HepG2 (cell line): ENCODE measurements around the gene COL13A1. TPM values are rescaled to one million over a fixed set of nuclear protein-coding genes. Genes with fewer than 3 reads are reported as not detected.

Experiments used
- ATAC-seq: fragments of 200-7000 bp; cut with Tn5 transposase; 3 replicates; pipeline ENCODE4 v1.9.1; 2020; ENCODE audit warnings: mild to moderate bottlenecking, moderate library complexity
- BruUV-seq: library from RNA; stranded (reverse); fragments of 400-500 nt; replicated peaks from 2 replicates; lab custom pipeline; 2021; lab: Mats Ljungman, UMichigan
- CTCF ChIA-PET: fragments of 300-600 bp; formaldehyde crosslinking; extraction: SDS; loops from one replicate; lab custom pipeline; 2021; ENCODE audit warnings: low total read pairs, inconsistent platforms, low intra/inter-chr PET ratio; lab: Yijun Ruan, JAX
- POLR2A ChIA-PET: fragments of 350-600 bp; sonication (Branson Sonifier 250); formaldehyde crosslinking; loops from one replicate; lab custom pipeline; 2020; ENCODE audit warnings: antibody characterized with exemption, inconsistent platforms; lab: Yijun Ruan, JAX
- DNase-seq: peaks from one replicate; pipeline ENCODE4 v3.0.0-alpha.2; 2015; ENCODE audit warnings: low spot score
- FAIRE-seq: peaks from 3 replicates; lab custom pipeline; 2011; peaks lifted over from hg19 to GRCh38; lab: Jason Lieb, UNC
- H2AFZ ChIP-seq: one replicate; pipeline ENCODE4 v1.6.1; 2011; ENCODE audit warnings: low read length, inconsistent platforms
- H3K27ac ChIP-seq: fragments of 300-600 bp; 3 replicates; pipeline ENCODE4 v1.8.0; 2011; ENCODE audit warnings: mixed run types, mild to moderate bottlenecking, mixed read lengths, low read length, inconsistent platforms; ENCODE audit not compliant: insufficient read depth; ENCODE audit errors: extremely low read length
- H3K27me3 ChIP-seq, 2 experiments: fragments of 200-600 bp in 1 of 2; 2 replicates in 1 of 2; 3 replicates in 1 of 2; pipeline versions ENCODE4 v1.6.0 to v1.8.0; 2011; ENCODE audit warnings: low read length in 2 of 2, mild to moderate bottlenecking in 2 of 2, moderate library complexity in 2 of 2, inconsistent platforms in 1 of 2; ENCODE audit not compliant: insufficient read depth in 2 of 2, control insufficient read depth in 1 of 2
- H3K36me3 ChIP-seq, 2 experiments: fragments of 200-600 bp in 1 of 2; replicated peaks in 1 of 2; 2 replicates in 1 of 2; 3 replicates in 1 of 2; pipeline versions ENCODE4 v1.5.1 to v1.8.0; 2011; ENCODE audit warnings: low read length in 2 of 2, inconsistent platforms in 1 of 2; ENCODE audit not compliant: insufficient read depth in 2 of 2, control insufficient read depth in 1 of 2
- H3K4me1 ChIP-seq: 2 replicates; pipeline ENCODE4 v1.5.1; 2012; ENCODE audit warnings: low read length, inconsistent platforms; ENCODE audit not compliant: insufficient read depth
- H3K4me2 ChIP-seq: 2 replicates; pipeline ENCODE4 v1.6.0; 2011; ENCODE audit warnings: low read depth, low read length, inconsistent platforms
- H3K4me3 ChIP-seq, 3 experiments: fragments of 200-600 bp in 1 of 3; sonication (generic), shearing (Covaris generic) in 1 of 3; replicated peaks in 1 of 3; 2 replicates each; pipeline ENCODE4 v1.5.1; 2011 to 2016; ENCODE audit warnings: low read length in 3 of 3, inconsistent platforms in 2 of 3, low read depth in 2 of 3, mild to moderate bottlenecking in 2 of 3, control low read depth in 1 of 3, mixed read lengths in 1 of 3; ENCODE audit not compliant: insufficient read depth in 1 of 3
- H3K79me2 ChIP-seq: one replicate; pipeline ENCODE4 v1.6.1; 2011; ENCODE audit warnings: low read length, inconsistent platforms; ENCODE audit not compliant: insufficient read depth
- H3K9ac ChIP-seq: 2 replicates; pipeline ENCODE4 v1.6.0; 2011; ENCODE audit warnings: mild to moderate bottlenecking, low read depth, low read length, inconsistent platforms; ENCODE audit not compliant: insufficient read depth
- H3K9me3 ChIP-seq: 2 replicates; pipeline ENCODE4 v1.5.1; 2012; ENCODE audit warnings: mild to moderate bottlenecking, low read length
- H4K20me1 ChIP-seq: 2 replicates; pipeline ENCODE4 v1.6.0; 2011; ENCODE audit warnings: inconsistent platforms, mild to moderate bottlenecking, low read length, moderate library complexity; ENCODE audit not compliant: insufficient read depth
- CHD4 ChIP-seq: fragments of 200-600 bp; sonication (generic); IDR thresholded peaks from 2 replicates; pipeline ENCODE4 v1.7.0; 2017; ENCODE audit warnings: mild to moderate bottlenecking, low read length, borderline replicate concordance
- GMEB1 ChIP-seq: sonication (generic); formaldehyde crosslinking; IDR thresholded peaks from 2 replicates; pipeline ENCODE4 v1.5.1; 2020; ENCODE audit warnings: missing genetic modification reagents, mild to moderate bottlenecking, borderline replicate concordance
- NFKB2 ChIP-seq: sonication (generic); formaldehyde crosslinking; IDR thresholded peaks from 2 replicates; pipeline ENCODE4 v1.4.0; 2020; ENCODE audit warnings: missing genetic modification reagents, borderline replicate concordance
- POGZ ChIP-seq: sonication (generic); formaldehyde crosslinking; IDR thresholded peaks from 2 replicates; pipeline ENCODE4 v1.4.0; 2020; ENCODE audit warnings: mild to moderate bottlenecking, missing genetic modification reagents
- PRDM10 ChIP-seq: sonication (generic); formaldehyde crosslinking; IDR thresholded peaks from 2 replicates; pipeline ENCODE4 v1.4.0; 2020; ENCODE audit warnings: low read depth, missing genetic modification reagents
- RBM22 ChIP-seq: fragments of 200-400 bp; formaldehyde crosslinking; optimal IDR thresholded peaks from 2 replicates; pipeline ENCODE3; 2017; ENCODE audit warnings: mild to moderate bottlenecking, low read length, moderate library complexity
- THRA ChIP-seq: sonication (generic); formaldehyde crosslinking; IDR thresholded peaks from 2 replicates; pipeline ENCODE4 v1.4.0; 2020; ENCODE audit warnings: missing genetic modification reagents, borderline replicate concordance
- ZNF670 ChIP-seq: sonication (generic); formaldehyde crosslinking; IDR thresholded peaks from 2 replicates; pipeline ENCODE4 v1.8.0; 2022; ENCODE audit warnings: mild to moderate bottlenecking, missing genetic modification reagents, borderline replicate concordance
- ZNF788 ChIP-seq: sonication (generic); formaldehyde crosslinking; IDR thresholded peaks from 2 replicates; pipeline ENCODE4 v1.5.0; 2020; ENCODE audit warnings: mild to moderate bottlenecking, missing genetic modification reagents, borderline replicate concordance
- ZNF879 ChIP-seq: sonication (generic); formaldehyde crosslinking; IDR thresholded peaks from 2 replicates; pipeline ENCODE4 v1.8.1; 2023; ENCODE audit warnings: missing genetic modification reagents
- ZSCAN29 ChIP-seq: sonication (generic); formaldehyde crosslinking; conservative IDR thresholded peaks from 2 replicates; pipeline ENCODE4 v1.4.0; 2020; ENCODE audit warnings: mild to moderate bottlenecking, missing genetic modification reagents
- ZSCAN5A ChIP-seq: sonication (generic); formaldehyde crosslinking; IDR thresholded peaks from 2 replicates; pipeline ENCODE4 v1.8.0; 2022; ENCODE audit warnings: mild to moderate bottlenecking, missing genetic modification reagents, borderline replicate concordance
- WGBS: methylation state at CpG from one replicate; pipeline ENCODE4 v1.1.6; 2017; ENCODE audit warnings: low lambda C conversion rate; 5-methylcytosine and 5-hydroxymethylcytosine counted together
- in situ Hi-C: cut with HindIII; loops from 2 replicates; pipeline ENCODE4 v1.10.0; 2017; ENCODE audit warnings: low pct_unique_long_range_greater_than_20kb; ENCODE audit not compliant: extremely low pct_ligation_motif_present
- intact Hi-C: fragments of 100-400 bp; cut with micrococcal nuclease; formaldehyde crosslinking; loops from one replicate; pipeline ENCODE4 v1.10.0; 2022; ENCODE audit not compliant: unreplicated experiment
- polyA plus RNA-seq, 8 experiments: library from polyadenylated mRNA; depleted of rRNA in 3 of 8; stranded (reverse) in 7 of 8; unstranded in 1 of 8; fragments of >200 nt; fragmentation: Illumina TruSeq in 4 of 8; extraction: Trizol in 4 of 8; gene quantifications; 2 replicates each; pipeline versions ENCODE4 v1.2.1 to v1.2.3, GENCODE V29; 2011 to 2016; ENCODE audit warnings: low read depth in 4 of 8, missing spikeins in 1 of 8, mixed read lengths in 1 of 8; ENCODE audit not compliant: insufficient read depth in 1 of 8
- total RNA-seq, 5 experiments: library from RNA; depleted of rRNA; stranded (reverse); fragments of >200 nt; fragmentation: Illumina TruSeq; extraction: Trizol; gene quantifications; 2 replicates each; pipeline ENCODE4 v1.2.3, GENCODE V29; 2016; ENCODE audit warnings: low read depth in 1 of 5

Gene COL13A1
- total and polyA plus RNA-seq, 2 of the 13 experiments (the other 11 are each of a cell fraction or from before 2014, with no cell fraction given), result 0.07 TPM; not detected in 1

GRCh38 chr10:69885379-69886013 is 83.8 kb downstream of the COL13A1 start:
- peaks cover 5% of the 10 kb centered on the region; the same call in 1 of the 2 replicates for H3K4me1 ChIP-seq
- H3K4me2 ChIP-seq, result no peak overlapping the region
- no peaks in the 10 kb centered on the region for H3K36me3 ChIP-seq
- H2AFZ ChIP-seq, result no peak overlapping the region
- no peak overlapping the region for H3K4me3 ChIP-seq
- no peak overlapping the region for H3K9ac ChIP-seq
- no TSS peak for BruUV-seq
- FAIRE-seq (no peak), DNase-seq (no peak), ATAC-seq (no peak)
- intact Hi-C loops, result no loop called here
- H3K79me2 ChIP-seq, result no peaks in the 10 kb centered on the region
- H3K27me3 ChIP-seq, result peaks cover 11 to 33% of the 10 kb centered on the region in 2 experiments
- in situ Hi-C loops, result no loop called here
- ChIA-PET POLR2A (no interaction called here), CTCF (no interaction called here)
- H4K20me1 ChIP-seq, result no peaks in the 10 kb centered on the region
- WGBS, result 45% methylated on average over 7 of the region's 8 CpGs
- no peak overlapping the region for H3K27ac ChIP-seq
- no peaks in the 10 kb centered on the region for H3K9me3 ChIP-seq
- TF ChIP-seq GMEB1 (no peak), ZNF788 (no peak), NFKB2 (CRISPR knock-in tag) (no peak), THRA (CRISPR knock-in tag) (no peak), PRDM10 (CRISPR knock-in tag) (no peak), ZNF670 (no peak), CHD4 (no peak), ZSCAN29 (CRISPR knock-in tag) (no peak), ZSCAN5A (CRISPR knock-in tag) (no peak), POGZ (CRISPR knock-in tag) (no peak), ZNF879 (no peak), RBM22 (no peak)
